NCI-H1930 (cell line): ENCODE results near the gene MAP4K3.
"Not testable (repeated sequence)": the region's sequence is repeated elsewhere in the genome, so short reads cannot be mapped to it uniquely, and the experiment has no call there.

Experiments used
- DNase-seq, 2 experiments: peaks; one replicate each; lab custom pipeline; 2025; lab: John Stamatoyannopoulos, UW

Gene MAP4K3

GRCh38 chr2:39373181-39373802 lies 63.8 kb downstream of the MAP4K3 start:
- DNase-seq, result no peak

- no peak for DNase-seq
These were observed 67.0 kb downstream of the MAP4K3 start for GRCh38 chr2:39370101-39370500.

GRCh38 chr2:39368846-39369245 lies 68.2 kb downstream of the MAP4K3 start:
- no peak for DNase-seq

- DNase-seq, result no peak
These were observed 68.7 kb downstream of the MAP4K3 start for GRCh38 chr2:39368376-39368775.

- no peak for DNase-seq
These were observed 74.5 kb downstream of the MAP4K3 start for GRCh38 chr2:39362595-39362994.

GRCh38 chr2:39361511-39361910 lies 75.6 kb downstream of the MAP4K3 start:
- DNase-seq, result no peak

- not testable (repeated sequence) for DNase-seq
These were observed 76.7 kb downstream of the MAP4K3 start for GRCh38 chr2:39360342-39360741.

GRCh38 chr2:39359453-39360038 lies 77.5 kb downstream of the MAP4K3 start:
- DNase-seq, result no peak

GRCh38 chr2:39356922-39357639 lies 80.0 kb downstream of the MAP4K3 start:
- no peak for DNase-seq

- DNase-seq, result no peak
These were observed 86.4 kb downstream of the MAP4K3 start for GRCh38 chr2:39350658-39351057.

GRCh38 chr2:39338502-39338901 lies 98.6 kb downstream of the MAP4K3 start:
- DNase-seq, result no peak

- DNase-seq, result no peak
These were observed 101.2 kb downstream of the MAP4K3 start for GRCh38 chr2:39335930-39336329.

GRCh38 chr2:39334978-39335377 lies 102.1 kb downstream of the MAP4K3 start:
- no peak for DNase-seq

- no peak for DNase-seq
These were observed 102.6 kb downstream of the MAP4K3 start for GRCh38 chr2:39334529-39334928.

- DNase-seq, result no peak
These were observed 110.4 kb downstream of the MAP4K3 start for GRCh38 chr2:39326644-39327043.

- no peak for DNase-seq
These were observed 111.1 kb downstream of the MAP4K3 start for GRCh38 chr2:39325966-39326365.

- not testable (repeated sequence) for DNase-seq
These were observed 115.7 kb downstream of the MAP4K3 start for GRCh38 chr2:39321056-39322035.

GRCh38 chr2:39320162-39320561 lies 116.9 kb downstream of the MAP4K3 start:
- no peak for DNase-seq

GRCh38 chr2:39313575-39313974 lies 123.5 kb downstream of the MAP4K3 start:
- no peak for DNase-seq

GRCh38 chr2:39311469-39311868 lies 125.6 kb downstream of the MAP4K3 start:
- no peak for DNase-seq

GRCh38 chr2:39308778-39309177 lies 128.3 kb downstream of the MAP4K3 start:
- DNase-seq, result no peak

GRCh38 chr2:39306626-39307025 lies 130.5 kb downstream of the MAP4K3 start:
- DNase-seq, result no peak
